ENCODE measurements around the gene DACT1. TPM values are rescaled to one million over a fixed set of nuclear protein-coding genes. Genes with fewer than 3 reads are reported as not detected.

The DACT1 gene
- polyA plus RNA-seq, 1 donor from 2014 or later = 125 TPM

GRCh38 chr14:58607131-58607951, 30.4 kb upstream of the DACT1 start:
- Histone ChIP-seq H3F3A (ENCODE audit: insufficient read depth, low read length, poor library complexity, severe bottlenecking) (no peaks in the 10 kb centered on the region), H3K9me2 (ENCODE audit: insufficient read depth, low read length) (no peaks in the 10 kb centered on the region), H3K36me3 (ENCODE audit: insufficient read depth, low read length) (no peaks in the 10 kb centered on the region), H4K20me1 (ENCODE audit: insufficient read depth) (no peaks in the 10 kb centered on the region), H3K9me3 (ENCODE audit: low read length) (no peaks in the 10 kb centered on the region), H3K4me2 (ENCODE audit: low read length) (no peak overlapping the region), H3K4me3 (ENCODE audit: low read length) (no peak overlapping the region), H3K9ac (ENCODE audit: low read length) (peak overlapping the region; percentile 50), H3K27me3 (ENCODE audit: insufficient read depth, low read depth, low read length) (no peaks in the 10 kb centered on the region), H2AFZ (ENCODE audit: low read depth, low read length) (peak overlapping the region; percentile 40), H3K27ac (ENCODE audit: low read length) (peak overlapping the region; percentile 81), H3K79me2 (replicated peaks; ENCODE audit: insufficient read depth, low read length) (no peaks in the 10 kb centered on the region)
- no peak for TF ChIP-seq MXI1 (conservative IDR thresholded peaks at IDR 0.05; ENCODE audit: poor library complexity, severe bottlenecking)
- no peak for TF ChIP-seq RAD21 (conservative IDR thresholded peaks at IDR 0.05)
- TF ChIP-seq, protein P1, sequence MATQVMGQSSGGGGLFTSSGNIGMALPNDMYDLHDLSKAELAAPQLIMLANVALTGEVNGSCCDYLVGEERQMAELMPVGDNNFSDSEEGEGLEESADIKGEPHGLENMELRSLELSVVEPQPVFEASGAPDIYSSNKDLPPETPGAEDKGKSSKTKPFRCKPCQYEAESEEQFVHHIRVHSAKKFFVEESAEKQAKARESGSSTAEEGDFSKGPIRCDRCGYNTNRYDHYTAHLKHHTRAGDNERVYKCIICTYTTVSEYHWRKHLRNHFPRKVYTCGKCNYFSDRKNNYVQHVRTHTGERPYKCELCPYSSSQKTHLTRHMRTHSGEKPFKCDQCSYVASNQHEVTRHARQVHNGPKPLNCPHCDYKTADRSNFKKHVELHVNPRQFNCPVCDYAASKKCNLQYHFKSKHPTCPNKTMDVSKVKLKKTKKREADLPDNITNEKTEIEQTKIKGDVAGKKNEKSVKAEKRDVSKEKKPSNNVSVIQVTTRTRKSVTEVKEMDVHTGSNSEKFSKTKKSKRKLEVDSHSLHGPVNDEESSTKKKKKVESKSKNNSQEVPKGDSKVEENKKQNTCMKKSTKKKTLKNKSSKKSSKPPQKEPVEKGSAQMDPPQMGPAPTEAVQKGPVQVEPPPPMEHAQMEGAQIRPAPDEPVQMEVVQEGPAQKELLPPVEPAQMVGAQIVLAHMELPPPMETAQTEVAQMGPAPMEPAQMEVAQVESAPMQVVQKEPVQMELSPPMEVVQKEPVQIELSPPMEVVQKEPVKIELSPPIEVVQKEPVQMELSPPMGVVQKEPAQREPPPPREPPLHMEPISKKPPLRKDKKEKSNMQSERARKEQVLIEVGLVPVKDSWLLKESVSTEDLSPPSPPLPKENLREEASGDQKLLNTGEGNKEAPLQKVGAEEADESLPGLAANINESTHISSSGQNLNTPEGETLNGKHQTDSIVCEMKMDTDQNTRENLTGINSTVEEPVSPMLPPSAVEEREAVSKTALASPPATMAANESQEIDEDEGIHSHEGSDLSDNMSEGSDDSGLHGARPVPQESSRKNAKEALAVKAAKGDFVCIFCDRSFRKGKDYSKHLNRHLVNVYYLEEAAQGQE (IDR thresholded peaks at IDR 0.05; ENCODE audit: borderline replicate concordance) = no peak
- TF ChIP-seq POLR2AphosphoS5 (IDR thresholded peaks at IDR 0.05) = no peak
- no peak for TF ChIP-seq CTCF (IDR thresholded peaks at IDR 0.05; ENCODE audit: poor library complexity, severe bottlenecking)
- TF ChIP-seq TAF1 (IDR thresholded peaks at IDR 0.05; ENCODE audit: low read depth) = no peak
- no peak for TF ChIP-seq EZH2 (IDR thresholded peaks at IDR 0.05; ENCODE audit: borderline replicate concordance, insufficient read depth, low read length, poor library complexity, severe bottlenecking)
- TF ChIP-seq EP300 (conservative IDR thresholded peaks at IDR 0.05; ENCODE audit: poor library complexity, severe bottlenecking) = no peak
- TF ChIP-seq SMC3 (conservative IDR thresholded peaks at IDR 0.05; ENCODE audit: poor library complexity) = no peak

DNA sequence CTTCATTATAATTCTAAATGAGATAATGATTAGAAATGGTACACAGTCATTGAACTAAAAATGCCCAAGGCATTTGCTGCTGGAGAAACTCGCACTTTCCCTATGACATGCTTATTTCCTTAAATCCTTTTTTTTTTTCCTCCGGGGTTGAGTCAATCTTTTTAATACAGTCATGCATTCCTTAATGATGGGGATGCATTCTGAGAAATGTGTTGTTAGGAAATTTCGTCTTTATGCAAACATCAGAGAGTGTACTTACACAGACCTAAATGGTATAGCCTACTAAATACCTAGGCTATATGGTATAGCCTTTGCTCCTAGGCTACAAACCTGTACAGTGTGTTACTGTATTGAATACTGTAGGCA, 29.8 kb upstream of the DACT1 start:
- Histone ChIP-seq H3K4me2 (ENCODE audit: low read length) (no peak overlapping the region), H3K9ac (ENCODE audit: low read length) (peak overlapping the region; percentile 50), H3K79me2 (replicated peaks; ENCODE audit: insufficient read depth, low read length) (no peaks in the 10 kb centered on the region), H3K27ac (ENCODE audit: low read length) (peak overlapping the region; percentile 81), H3K9me2 (ENCODE audit: insufficient read depth, low read length) (no peaks in the 10 kb centered on the region), H3K27me3 (ENCODE audit: insufficient read depth, low read depth, low read length) (no peaks in the 10 kb centered on the region), H3K4me3 (ENCODE audit: low read length) (no peak overlapping the region), H4K20me1 (ENCODE audit: insufficient read depth) (no peaks in the 10 kb centered on the region), H2AFZ (ENCODE audit: low read depth, low read length) (peak overlapping the region; percentile 40), H3K36me3 (ENCODE audit: insufficient read depth, low read length) (no peaks in the 10 kb centered on the region), H3K9me3 (ENCODE audit: low read length) (no peaks in the 10 kb centered on the region), H3F3A (ENCODE audit: insufficient read depth, low read length, poor library complexity, severe bottlenecking) (no peaks in the 10 kb centered on the region)
- TF ChIP-seq TAF1 (IDR thresholded peaks at IDR 0.05; ENCODE audit: low read depth) = no peak
- no peak for TF ChIP-seq POLR2AphosphoS5 (IDR thresholded peaks at IDR 0.05)
- TF ChIP-seq CTCF (IDR thresholded peaks at IDR 0.05; ENCODE audit: poor library complexity, severe bottlenecking) = no peak
- no peak for TF ChIP-seq EZH2 (IDR thresholded peaks at IDR 0.05; ENCODE audit: borderline replicate concordance, insufficient read depth, low read length, poor library complexity, severe bottlenecking)
- TF ChIP-seq MXI1 (conservative IDR thresholded peaks at IDR 0.05; ENCODE audit: poor library complexity, severe bottlenecking) = no peak
- TF ChIP-seq RAD21 (conservative IDR thresholded peaks at IDR 0.05) = no peak
- TF ChIP-seq, protein P1 (IDR thresholded peaks at IDR 0.05; ENCODE audit: borderline replicate concordance) = no peak
- no peak for TF ChIP-seq EP300 (conservative IDR thresholded peaks at IDR 0.05; ENCODE audit: poor library complexity, severe bottlenecking)
- TF ChIP-seq SMC3 (conservative IDR thresholded peaks at IDR 0.05; ENCODE audit: poor library complexity) = no peak
